ENCODE measurements around the gene RMI1. TPM values are rescaled to one million over a fixed set of nuclear protein-coding genes. Genes with fewer than 3 reads are reported as not detected.
"Not testable (repeated sequence)": the region's sequence is repeated elsewhere in the genome, so short reads cannot be mapped to it uniquely, and the experiment has no call there.

RMI1 gene
- total RNA-seq, 4 donors from 2014 or later = 2.8 to 3.9 (median 3.6) TPM

DNA sequence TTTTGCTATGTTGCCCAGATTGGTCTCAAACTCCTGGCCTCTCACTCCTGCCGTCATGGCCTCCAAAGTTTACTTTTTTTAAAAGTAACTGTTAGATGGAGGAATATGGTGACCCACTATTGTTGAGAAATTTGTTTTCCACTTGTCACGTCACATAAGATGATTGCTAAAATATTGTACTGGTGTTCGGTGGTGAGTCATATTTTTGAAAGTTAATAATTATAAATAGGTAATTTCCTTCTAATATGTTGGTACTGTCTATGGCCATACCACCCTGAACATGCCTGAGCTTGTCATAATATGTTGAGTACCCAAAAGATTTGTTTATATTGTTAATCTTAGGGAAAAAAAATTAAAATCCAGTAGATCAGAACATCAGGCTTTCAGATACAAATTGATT is 22.6 kb downstream of the RMI1 start:
- Histone ChIP-seq H3K27me3 (no peaks in the 10 kb centered on the region), H3K27ac (no peak overlapping the region), H3K36me3 (no peaks in the 10 kb centered on the region), H3K4me3 (no peak overlapping the region), H3K9me3 (no peaks in the 10 kb centered on the region), H3K4me1 (no peaks in the 10 kb centered on the region)
- in situ Hi-C loops (cut with MboI; ENCODE audit: low sequenced_read_pairs in 4 of 4) (no loop called here), intact Hi-C loops (cut with DNase I; ENCODE audit: low total_unique reads) (no loop called here)
- TF ChIP-seq CTCF (IDR thresholded peaks at IDR 0.05 in 4 of 5, conservative IDR thresholded peaks at IDR 0.05 in 1 of 5) (no peak), POLR2A (IDR thresholded peaks at IDR 0.05) (no peak)
- DNase-seq (no peak), ATAC-seq (no peak)

DNA sequence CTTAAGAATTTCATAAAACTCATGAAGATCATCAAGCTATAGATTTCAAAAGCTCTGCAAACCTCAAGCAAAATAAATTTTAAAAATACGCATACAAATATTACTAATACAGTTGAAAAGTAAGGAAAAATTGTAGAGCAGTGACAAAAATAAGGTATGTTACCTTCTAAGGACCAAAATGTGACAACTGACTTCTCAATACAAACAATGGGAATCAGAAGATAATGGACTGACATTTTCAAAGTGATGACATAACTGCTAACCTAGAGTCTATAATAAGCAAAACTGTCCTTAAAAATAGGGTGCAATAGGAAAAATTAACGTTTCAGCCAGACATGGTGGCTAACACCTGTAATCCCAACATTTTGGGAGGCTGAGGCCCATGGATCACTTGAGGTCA is 27.1 kb downstream of the RMI1 start:
- intact Hi-C loops (cut with DNase I; ENCODE audit: low total_unique reads) = no loop called here
- ATAC-seq (no peak), DNase-seq (no peak)
- H3K4me3 ChIP-seq = no peak overlapping the region
- H3K27ac ChIP-seq = no peak overlapping the region
- in situ Hi-C loops (cut with MboI; ENCODE audit: low sequenced_read_pairs in 4 of 4) = no loop called here
- TF ChIP-seq CTCF (IDR thresholded peaks at IDR 0.05 in 4 of 5, conservative IDR thresholded peaks at IDR 0.05 in 1 of 5) (no peak), POLR2A (IDR thresholded peaks at IDR 0.05) (no peak)
- no peaks in the 10 kb centered on the region for H3K36me3 ChIP-seq
- H3K27me3 ChIP-seq = no peaks in the 10 kb centered on the region
- no peaks in the 10 kb centered on the region for H3K4me1 ChIP-seq
- H3K9me3 ChIP-seq = no peaks in the 10 kb centered on the region

GRCh38 chr9:84024041-84024575 is 43.5 kb downstream of the RMI1 start:
- H3K4me1 ChIP-seq = no peaks in the 10 kb centered on the region
- no peak overlapping the region for H3K4me3 ChIP-seq
- ATAC-seq = no peak
- intact Hi-C loops (cut with DNase I; ENCODE audit: low total_unique reads) = no loop called here
- no peaks in the 10 kb centered on the region for H3K36me3 ChIP-seq
- H3K27me3 ChIP-seq = no peaks in the 10 kb centered on the region
- no peak overlapping the region for H3K27ac ChIP-seq
- in situ Hi-C loops (cut with MboI; ENCODE audit: low sequenced_read_pairs in 4 of 4) = no loop called here
- DNase-seq = no peak
- no peaks in the 10 kb centered on the region for H3K9me3 ChIP-seq
- TF ChIP-seq CTCF (IDR thresholded peaks at IDR 0.05 in 4 of 5, conservative IDR thresholded peaks at IDR 0.05 in 1 of 5) = no peak
- no peak for TF ChIP-seq POLR2A (IDR thresholded peaks at IDR 0.05)

DNA sequence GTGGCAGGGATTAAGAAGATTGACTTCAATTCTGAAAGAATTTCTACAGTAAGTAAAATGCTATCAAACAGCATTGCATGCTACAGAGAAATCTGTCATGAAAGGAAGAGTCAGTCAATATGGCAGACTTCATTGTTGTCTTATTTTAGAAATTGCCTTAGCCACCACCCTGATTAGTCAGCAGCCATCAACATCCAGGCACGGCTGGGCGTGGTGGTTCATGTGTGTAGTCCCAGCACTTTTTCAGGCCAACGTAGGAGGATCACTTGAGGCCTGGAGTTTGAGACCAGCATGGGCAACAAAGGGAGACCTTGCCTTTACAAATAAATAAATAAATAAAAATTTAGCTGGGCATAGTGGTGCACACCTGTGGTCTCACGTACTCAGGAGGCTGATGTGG is 46.6 kb downstream of the RMI1 start:
- Histone ChIP-seq H3K27me3 (no peaks in the 10 kb centered on the region), H3K4me3 (no peak overlapping the region), H3K4me1 (no peaks in the 10 kb centered on the region), H3K36me3 (no peaks in the 10 kb centered on the region), H3K27ac (no peak overlapping the region), H3K9me3 (no peaks in the 10 kb centered on the region)
- in situ Hi-C loops (cut with MboI; ENCODE audit: low sequenced_read_pairs in 4 of 4) = no loop called here
- TF ChIP-seq POLR2A (IDR thresholded peaks at IDR 0.05) = no peak
- no peak for TF ChIP-seq CTCF (IDR thresholded peaks at IDR 0.05 in 4 of 5, conservative IDR thresholded peaks at IDR 0.05 in 1 of 5)
- no peak for DNase-seq
- no peak for ATAC-seq
- intact Hi-C loops (cut with DNase I; ENCODE audit: low total_unique reads) = no loop called here

GRCh38 chr9:84031534-84031933 is 50.9 kb downstream of the RMI1 start:
- TF ChIP-seq CTCF (IDR thresholded peaks at IDR 0.05 in 4 of 5, conservative IDR thresholded peaks at IDR 0.05 in 1 of 5) = no peak
- no peak for TF ChIP-seq POLR2A (IDR thresholded peaks at IDR 0.05)
- no peak overlapping the region for H3K27ac ChIP-seq
- H3K4me1 ChIP-seq = no peaks in the 10 kb centered on the region
- in situ Hi-C loops (cut with MboI; ENCODE audit: low sequenced_read_pairs in 4 of 4) = no loop called here
- ATAC-seq = no peak
- H3K36me3 ChIP-seq = no peaks in the 10 kb centered on the region
- H3K9me3 ChIP-seq = no peaks in the 10 kb centered on the region
- H3K27me3 ChIP-seq = no peaks in the 10 kb centered on the region
- H3K4me3 ChIP-seq = no peak overlapping the region
- DNase-seq = no peak
- intact Hi-C loops (cut with DNase I; ENCODE audit: low total_unique reads) = no loop called here

DNA sequence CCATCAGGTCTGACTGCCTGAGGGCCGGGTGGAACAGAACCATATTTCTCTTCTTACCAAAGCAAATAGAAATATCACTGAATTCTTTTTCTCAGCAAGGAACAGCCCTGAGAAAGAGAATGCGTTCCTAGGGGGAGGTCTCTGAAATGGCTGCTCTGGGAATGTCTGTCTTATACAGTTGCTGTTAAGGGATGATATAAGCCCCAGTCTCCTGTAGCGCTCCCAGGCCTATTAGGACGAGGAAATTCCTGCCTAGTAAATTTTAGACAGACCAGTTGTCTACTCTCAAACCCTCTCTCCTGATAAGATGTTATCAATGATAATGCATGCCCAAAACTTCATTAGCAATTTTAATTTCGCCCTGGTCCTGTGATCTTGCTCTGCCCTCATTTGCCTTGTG is 61.3 kb downstream of the RMI1 start:
- H3K4me3 ChIP-seq; H3K9me3 ChIP-seq; intact Hi-C loops (cut with DNase I; ENCODE audit: low total_unique reads); H3K27me3 ChIP-seq; H3K4me1 ChIP-seq; H3K36me3 ChIP-seq; ATAC-seq; H3K27ac ChIP-seq; DNase-seq; in situ Hi-C loops (cut with MboI; ENCODE audit: low sequenced_read_pairs in 4 of 4): not testable (repeated sequence)

Data from gastrocnemius medialis (tissue), 4 donors.